NB4 (cell line): Measurements from ENCODE around the gene TBRG4.

ENCODE experiments used
- POLR2A ChIP-seq: IDR thresholded peaks from 2 replicates; pipeline ENCODE4 v1.6.1; 2011; ENCODE audit warnings: mild to moderate bottlenecking; ENCODE audit not compliant: insufficient read length; ENCODE audit errors: extremely low read depth
- TF ChIP-seq, protein P1 (sequence below): IDR thresholded peaks from 2 replicates; pipeline ENCODE4 v1.6.1; 2011; ENCODE audit warnings: low read depth, low read length

DNA sequence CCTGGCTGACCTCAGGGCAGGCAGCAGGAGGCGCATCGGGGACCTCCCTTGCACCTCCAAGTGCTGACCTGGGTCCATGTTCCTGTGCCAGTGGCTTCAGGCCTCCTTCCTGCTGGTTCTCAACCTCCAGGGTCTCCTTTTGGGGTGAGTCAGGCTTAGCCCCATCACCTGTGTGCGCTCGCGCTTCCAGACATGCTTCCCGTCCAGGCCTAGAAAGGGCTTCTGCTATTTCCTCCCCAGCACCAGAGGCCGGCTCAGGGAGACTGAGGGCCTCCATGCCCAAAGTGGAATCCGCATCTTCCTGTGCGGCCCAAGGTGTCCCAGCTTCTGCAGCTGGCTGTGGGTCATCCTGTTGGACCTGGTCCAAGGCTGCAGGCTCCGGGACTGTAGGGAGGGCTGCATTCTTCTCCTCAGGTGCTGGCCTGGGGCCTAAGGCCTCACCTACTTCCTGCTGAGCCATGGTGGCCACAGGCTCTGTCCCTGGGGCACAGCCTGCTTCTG, 28.6 kb downstream of the TBRG4 start:
- TF ChIP-seq, protein P1, sequence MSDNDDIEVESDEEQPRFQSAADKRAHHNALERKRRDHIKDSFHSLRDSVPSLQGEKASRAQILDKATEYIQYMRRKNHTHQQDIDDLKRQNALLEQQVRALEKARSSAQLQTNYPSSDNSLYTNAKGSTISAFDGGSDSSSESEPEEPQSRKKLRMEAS = no peak
- TF ChIP-seq POLR2A = no peak
